HG03558 (cell line): ENCODE results near the gene TARBP2.

Experiments
- ATAC-seq: cut with Tn5 transposase; IDR thresholded peaks from one replicate; pipeline ENCODE4 v1.9.1; 2021; ENCODE audit warnings: moderate number of reproducible peaks; ENCODE audit not compliant: unreplicated experiment; ENCODE audit errors: extremely low read depth

Gene TARBP2

DNA sequence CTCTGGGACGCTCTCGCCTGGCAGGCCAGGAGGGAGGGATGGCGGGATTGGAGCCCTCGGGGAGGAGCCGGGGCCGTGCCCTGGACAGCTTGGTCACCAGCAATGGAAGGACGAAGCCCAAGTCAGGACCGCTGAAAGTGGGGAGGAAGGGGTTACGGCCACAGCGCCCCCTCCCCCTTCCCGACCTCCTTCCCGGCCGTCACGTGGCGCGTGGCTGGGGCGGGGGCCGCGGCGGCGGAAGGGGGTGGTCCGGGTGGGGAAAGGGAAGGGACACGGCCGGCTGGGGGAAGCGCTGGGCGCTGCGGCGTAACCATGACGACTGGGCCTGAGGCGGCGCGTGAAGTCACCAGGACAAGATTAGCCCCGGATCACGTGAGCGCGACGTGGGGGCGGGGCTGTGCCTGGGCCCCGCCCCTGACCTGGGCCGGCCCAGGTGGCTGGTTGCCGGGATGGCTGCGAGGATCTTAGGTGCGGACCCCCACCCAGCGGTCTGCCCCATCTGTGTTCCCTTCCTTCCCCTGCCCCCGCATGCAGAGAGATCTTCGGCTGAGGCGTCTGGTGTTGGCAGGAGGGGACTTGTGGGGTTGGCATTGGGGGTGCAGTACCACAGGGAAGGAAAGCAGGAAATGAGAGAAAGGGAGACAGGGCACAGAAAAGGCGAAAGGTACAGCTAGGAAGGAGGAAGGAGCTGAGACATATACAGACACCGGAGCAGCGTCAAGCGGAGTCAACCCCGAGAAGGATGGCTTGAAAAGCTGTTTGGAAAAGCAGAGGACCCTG lies 8.1 kb upstream of the TARBP2 start:
- ATAC-seq: peak; percentile 81

- no peak for ATAC-seq
Observed at GRCh38 chr12:53493610-53494391, 7.3 kb upstream of the TARBP2 start.

- ATAC-seq: no peak
Observed at GRCh38 chr12:53495903-53496751, 5.0 kb upstream of the TARBP2 start.

DNA sequence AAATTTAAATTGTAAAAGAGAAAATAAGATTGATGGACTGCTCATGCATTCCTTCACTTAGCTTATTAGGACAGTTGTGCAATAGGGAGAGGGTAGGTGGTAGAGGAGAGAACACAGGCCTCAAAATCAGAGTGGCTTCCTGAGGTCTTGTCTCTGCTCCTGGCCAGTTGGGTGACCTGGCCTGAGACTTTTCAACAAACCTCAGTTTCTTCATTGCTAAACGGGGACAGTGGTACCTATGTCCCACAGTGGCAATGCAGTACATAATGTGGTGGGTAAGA lies 4.4 kb upstream of the TARBP2 start:
- ATAC-seq: no peak

- no peak for ATAC-seq
Observed at GRCh38 chr12:53497461-53497860, 3.6 kb upstream of the TARBP2 start.

GRCh38 chr12:53498235-53498630 lies 2.9 kb upstream of the TARBP2 start:
- no peak for ATAC-seq

GRCh38 chr12:53499266-53500141 lies 1.6 kb upstream of the TARBP2 start, which contains the start of gene MAP3K12:
Gene MAP3K12, minus strand, starts transcription at chr12:53499458. Its CDS starts 12,067 bp downstream, at chr12:53487391.
- no peak for ATAC-seq

- no peak for ATAC-seq
Observed at GRCh38 chr12:53500142-53500775, 824 bp upstream of the TARBP2 start.

DNA sequence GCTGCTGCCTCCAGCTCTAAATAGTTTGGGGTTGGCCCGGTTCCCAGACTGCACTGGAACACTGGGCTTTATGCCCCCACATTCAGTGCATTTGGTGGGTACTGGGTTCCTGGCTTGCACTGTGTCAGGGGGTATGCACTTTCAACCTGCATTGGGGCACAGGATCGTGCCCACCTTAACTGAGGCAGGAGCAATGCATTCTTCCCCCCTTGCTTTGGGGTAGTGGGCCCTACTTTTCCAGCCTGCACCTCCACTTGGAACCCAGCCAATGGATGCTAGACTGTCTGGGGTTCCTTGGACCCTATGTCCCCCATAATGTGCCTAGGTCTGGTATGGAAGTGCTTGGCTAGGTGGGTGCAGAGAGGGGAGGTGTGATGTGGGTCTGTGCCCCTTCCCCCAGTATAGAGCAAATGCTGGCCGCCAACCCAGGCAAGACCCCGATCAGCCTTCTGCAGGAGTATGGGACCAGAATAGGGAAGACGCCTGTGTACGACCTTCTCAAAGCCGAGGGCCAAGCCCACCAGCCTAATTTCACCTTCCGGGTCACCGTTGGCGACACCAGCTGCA lies 615 bp downstream of the TARBP2 start:
- no peak for ATAC-seq

DNA sequence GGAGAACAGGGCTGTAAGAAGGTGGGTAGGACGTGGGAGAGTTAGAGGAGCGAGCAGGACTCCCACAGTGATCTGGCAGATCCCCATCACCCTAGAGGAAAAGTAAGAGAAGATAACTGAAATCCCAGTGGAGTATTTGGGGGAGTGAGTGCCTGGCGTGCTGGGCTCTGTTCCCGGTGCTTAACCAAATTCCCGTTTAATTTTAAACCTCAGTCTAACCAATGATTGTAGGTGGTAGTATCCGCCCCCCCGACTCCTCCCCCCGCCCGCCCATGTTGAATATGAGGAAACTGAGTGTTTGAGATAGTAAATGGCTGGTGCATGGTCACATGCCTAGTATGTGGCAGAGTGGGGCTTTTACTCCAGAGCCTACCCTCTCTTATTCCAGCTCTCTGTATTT lies 1.2 kb downstream of the TARBP2 start:
- ATAC-seq: no peak

DNA sequence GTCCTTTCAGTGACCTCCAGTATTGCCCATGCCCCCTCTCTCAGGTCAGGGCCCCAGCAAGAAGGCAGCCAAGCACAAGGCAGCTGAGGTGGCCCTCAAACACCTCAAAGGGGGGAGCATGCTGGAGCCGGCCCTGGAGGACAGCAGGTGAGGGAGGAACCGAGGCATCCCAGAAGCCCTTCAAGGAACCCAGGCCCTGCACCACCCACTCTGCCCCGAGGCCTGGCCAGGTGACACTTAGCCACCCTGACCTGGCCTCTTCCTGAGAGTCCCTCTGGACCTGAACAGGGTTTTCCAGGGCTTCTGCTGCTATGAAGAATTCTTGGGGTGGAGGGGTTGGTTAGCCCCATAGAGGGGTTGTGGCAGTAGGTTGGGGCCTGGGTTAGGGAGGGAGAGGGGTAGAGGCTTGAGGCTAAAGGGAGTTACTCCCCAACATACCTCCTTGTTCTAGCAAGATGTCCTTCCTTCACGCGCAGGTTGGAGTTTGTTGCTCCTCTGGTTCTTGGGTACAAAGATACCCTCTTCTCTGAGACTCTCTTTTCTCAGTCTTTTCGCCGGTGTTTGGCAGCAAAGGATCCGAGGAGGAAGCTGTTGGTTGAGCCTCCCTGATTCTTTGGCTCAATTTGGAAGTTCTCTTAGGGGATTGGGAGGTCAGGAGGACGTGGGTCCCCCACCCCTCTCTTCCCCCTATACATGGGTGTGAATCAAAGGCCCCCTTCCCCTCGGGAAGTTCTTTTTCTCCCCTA lies 2.1 kb downstream of the TARBP2 start:
- ATAC-seq: no peak

GRCh38 chr12:53504004-53504920 lies 3.2 kb downstream of the TARBP2 start:
- no peak for ATAC-seq

GRCh38 chr12:53505086-53505485 lies 4.0 kb downstream of the TARBP2 start:
- ATAC-seq: no peak

- no peak for ATAC-seq
Observed at GRCh38 chr12:53505555-53506449, 4.7 kb downstream of the TARBP2 start.

DNA sequence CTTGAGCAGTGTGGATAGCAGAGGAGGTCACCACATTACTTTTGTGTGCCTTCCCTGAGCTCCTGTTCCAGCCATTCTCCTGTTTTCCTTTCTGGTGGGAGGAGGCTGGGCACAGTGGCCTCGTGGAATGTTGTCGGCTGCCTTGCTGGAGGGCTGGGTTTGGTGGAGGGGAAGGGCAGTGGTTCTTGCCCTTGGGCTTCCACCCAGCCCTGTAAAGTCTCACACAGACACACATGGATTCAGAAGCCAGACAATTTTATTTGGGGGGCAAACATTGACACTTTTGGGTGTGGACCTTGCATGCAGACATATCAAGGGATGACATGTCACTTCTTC lies 5.3 kb downstream of the TARBP2 start:
- no peak for ATAC-seq

DNA sequence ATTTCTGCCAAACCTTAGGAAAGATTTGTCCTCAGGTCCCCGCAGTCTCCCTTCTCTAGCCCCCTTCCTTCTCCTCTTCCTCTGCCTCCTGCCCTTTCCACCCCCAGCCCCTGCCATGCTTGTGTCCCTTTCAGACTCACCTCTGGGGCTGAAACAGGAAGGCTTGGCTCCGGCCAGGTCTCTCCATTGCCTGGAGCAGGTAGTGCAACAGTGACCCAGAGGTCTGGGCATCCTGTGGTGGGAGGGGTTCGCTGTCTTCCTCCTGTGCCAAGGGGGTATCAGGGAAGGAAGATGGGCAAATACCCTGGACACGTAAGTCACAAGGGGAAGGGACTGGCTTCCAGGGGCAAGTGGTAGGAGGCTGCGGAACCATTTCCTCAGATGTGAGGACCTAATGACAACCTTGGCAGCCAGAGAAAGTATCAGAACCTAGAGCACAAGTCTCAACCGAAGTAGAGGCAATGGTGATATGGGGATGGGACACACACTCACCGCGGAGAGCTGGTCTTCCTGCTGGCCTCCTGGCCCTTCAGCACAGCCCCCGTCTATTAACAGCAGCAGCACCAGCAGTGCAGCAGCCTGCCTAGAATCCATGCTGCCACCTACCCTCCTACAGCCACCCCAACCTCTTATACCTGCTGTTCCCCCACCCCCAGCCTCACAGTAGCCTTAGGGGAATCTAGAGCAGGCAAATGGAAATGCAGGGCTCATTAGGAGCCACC lies 6.0 kb downstream of the TARBP2 start, which contains the start of gene NPFF:
Gene NPFF, minus strand, starts transcription at position 604 of the 722 bp plus-strand sequence. Its CDS starts 10 bp downstream, at position 594.
- no peak for ATAC-seq
